Cortex of kidney (tissue), 1 donor: Measurements from ENCODE around the gene ZNF892.
"Not testable (repeated sequence)": the region's sequence is repeated elsewhere in the genome, so short reads cannot be mapped to it uniquely, and the experiment has no call there.

Source experiments
- DNase-seq: peaks from one replicate; lab custom pipeline; 2025; lab: John Stamatoyannopoulos, UW

ZNF892 gene

DNA sequence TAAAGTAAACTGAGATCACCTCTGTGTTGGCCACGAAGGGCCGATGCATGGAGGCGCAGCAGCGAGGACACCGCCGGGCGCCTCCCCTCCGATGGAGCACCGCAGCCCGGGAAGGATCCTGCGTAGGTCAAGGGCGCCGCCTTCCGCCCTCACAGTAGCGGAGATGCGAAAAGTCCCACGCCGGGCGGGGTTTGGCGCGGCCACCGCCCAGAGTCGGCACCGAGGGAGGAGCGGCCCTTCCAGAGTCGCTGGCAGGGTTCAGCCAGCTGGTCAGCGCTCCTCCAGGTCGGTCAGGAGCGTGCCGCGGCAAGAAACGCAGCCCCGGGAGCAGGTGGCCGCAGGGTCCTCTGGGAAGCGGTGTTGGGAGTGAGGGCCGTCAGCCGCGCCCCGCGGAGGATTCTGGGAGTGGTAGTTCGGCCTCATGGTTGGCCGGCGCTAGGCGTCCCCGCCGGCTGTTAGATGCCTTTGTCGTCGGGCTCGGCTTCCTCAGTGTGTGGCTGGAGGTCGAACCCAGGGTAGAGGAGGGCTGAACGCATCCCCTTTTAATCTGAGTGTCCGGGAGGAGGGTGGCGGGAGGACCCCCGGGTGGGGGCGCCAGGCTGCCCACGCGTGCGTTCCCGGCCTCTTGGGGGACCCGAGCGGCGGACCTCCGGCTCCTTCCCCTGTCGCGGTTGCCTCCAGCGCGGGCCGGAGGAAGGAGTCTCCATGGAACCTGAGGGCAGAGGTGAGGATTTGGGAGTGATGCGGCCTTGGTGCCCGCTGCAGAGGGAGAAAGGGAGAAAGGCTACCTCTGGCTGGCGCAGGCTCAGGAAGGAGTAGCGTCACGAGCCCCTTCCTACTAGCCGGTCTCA lies at the start of gene ZNF892:
Gene ZNF892 (plus strand): TSS at position 411 of the 851 bp plus-strand sequence. CDS start 295 bp downstream, at position 706.
- DNase-seq = peak; percentile 85

DNA sequence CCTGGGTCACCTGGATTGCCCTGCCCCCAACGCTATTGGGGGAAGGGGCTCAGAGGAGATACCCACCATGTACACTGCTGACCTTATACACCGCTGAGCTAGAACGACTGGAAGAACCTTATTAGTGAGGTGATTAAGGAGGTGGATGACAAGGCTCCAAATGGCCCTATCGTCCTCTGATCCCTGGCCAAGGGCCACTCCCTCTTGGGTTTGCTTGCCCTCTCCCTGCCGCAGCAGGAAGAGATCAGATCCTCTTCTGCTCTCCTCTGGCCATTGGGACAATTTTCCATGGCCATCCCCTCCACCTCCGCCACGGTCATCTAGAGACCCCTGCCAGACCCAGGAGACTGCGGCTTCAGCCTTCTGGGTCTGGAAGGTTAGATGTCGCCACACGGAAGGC lies 48.9 kb upstream of the ZNF892 start:
- no peak for DNase-seq

DNA sequence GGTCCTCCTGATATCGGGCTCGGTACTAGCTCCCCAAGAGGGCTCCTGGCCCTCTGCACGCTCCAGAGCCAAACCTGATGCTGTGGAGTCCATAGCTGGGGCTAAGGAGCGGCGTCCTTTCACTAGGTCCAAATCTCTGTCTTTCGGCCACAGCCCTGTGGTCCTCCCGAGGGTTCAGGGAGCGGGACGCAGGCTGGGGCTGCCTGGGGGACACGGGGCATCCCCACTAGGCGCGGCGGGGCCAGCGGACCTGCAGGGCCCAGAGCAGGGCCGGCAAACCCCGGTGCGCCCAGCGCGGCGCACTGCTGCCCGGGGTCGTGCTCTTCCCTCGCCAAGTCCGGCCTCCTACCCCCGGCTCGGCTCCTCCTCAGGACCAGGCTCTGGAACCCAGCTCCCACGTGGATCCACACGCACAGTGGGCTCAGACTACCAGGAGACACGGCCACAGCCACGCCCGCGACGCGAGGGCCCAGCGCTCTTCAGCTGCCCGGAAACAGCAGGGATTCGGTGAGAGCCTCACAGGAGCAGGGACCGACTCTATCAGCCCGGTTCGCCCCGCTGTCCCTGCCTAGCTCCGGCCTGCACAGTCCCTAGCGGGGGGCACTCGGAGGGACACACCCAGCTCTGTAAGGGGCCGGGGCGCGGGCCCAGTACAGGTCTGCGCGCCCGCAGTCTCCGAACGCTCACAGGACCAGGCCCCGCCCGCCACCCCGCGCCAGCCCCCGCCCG lies 48.3 kb upstream of the ZNF892 start:
- DNase-seq = no peak

GRCh38 chr2:95159690-95160449 lies 47.5 kb upstream of the ZNF892 start, which contains the start of gene ZNF514:
Gene ZNF514, minus strand, starts transcription at chr2:95159848. Its CDS starts 6,595 bp downstream, at chr2:95153253.
- no peak for DNase-seq

DNA sequence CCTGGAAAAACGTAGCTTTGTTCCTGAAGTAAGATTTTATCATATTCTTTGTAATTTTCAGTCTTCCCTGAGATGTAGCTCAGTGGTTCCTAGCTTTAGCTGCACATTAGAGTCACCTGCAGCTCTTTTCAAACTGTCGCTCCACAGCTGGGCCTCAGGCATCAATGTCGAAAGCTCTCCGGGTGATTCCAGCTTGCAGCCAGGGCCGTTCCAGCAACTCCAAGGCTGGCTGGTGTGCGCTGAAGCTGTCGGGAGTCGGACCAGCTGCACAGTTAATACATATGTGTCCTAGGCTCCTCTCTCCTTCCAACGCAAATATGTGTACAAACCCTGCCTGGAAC lies 42.3 kb upstream of the ZNF892 start:
- no peak for DNase-seq

- peak; percentile 51 for DNase-seq
Observed at GRCh38 chr2:95165371-95166064, 41.8 kb upstream of the ZNF892 start, which contains the start of gene ZNF2. Gene ZNF2, plus strand, starts transcription at chr2:95165809. Its CDS starts 10,418 bp downstream, at chr2:95176227.

- DNase-seq = no peak
Observed at GRCh38 chr2:95166065-95166763, 41.1 kb upstream of the ZNF892 start.

DNA sequence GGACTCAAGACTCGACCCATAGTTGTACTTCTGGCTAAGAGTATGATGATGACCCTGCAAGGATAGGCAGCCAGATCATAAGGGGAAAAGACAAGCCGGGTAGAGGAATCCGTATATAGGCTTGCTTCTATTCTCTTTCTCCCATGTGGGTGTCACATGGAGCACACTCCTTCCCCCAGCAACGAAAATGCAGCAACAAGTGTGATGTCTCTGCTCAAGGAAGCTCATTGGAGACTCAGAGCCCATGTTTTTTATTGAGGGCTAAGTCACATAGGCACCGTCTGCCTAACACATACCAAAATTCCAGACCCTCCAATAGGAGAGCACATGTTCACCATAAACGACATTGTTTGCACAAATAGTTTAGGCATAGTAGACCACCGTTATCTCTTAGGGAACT lies 35.4 kb upstream of the ZNF892 start:
- DNase-seq = no peak

DNA sequence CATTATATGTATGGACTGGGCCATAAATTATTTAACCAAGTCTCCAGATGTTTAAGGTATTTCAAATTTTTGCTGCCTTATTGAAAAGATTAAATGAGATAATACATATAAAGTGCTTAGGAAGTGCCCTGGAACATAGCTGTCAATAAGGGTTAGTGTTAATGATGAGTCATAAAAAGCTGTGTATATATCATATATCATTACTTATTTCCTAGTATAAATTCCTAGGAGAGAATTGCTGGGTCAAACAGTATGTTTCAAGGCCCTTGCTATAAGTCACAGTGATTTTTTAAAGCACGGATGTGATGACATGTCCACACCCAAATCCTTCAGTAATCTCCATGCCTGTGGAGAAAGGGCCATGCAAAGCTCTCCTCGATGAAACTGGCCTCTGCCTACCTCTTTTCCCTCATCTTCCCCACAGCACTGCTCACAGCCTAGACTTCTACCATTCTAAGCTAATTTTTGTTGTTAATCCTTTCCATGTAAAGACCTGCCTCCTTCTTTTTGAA lies 33.2 kb upstream of the ZNF892 start:
- DNase-seq = no peak

GRCh38 chr2:95179451-95179850 lies 27.9 kb upstream of the ZNF892 start:
- DNase-seq = no peak

DNA sequence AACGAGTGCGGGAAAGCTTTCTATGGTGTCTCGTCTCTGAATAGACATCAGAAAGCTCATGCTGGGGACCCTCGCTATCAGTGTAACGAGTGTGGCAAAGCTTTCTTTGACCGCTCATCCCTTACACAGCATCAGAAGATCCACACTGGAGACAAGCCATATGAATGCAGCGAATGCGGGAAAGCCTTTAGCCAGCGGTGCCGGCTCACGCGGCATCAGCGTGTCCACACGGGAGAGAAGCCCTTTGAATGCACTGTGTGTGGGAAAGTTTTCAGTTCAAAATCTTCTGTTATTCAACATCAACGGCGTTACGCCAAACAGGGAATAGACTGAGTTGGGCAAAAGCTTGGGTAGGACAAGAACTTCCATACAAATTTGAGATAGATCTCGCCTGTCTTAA lies 25.5 kb upstream of the ZNF892 start:
- no peak for DNase-seq

- no peak for DNase-seq
Observed at GRCh38 chr2:95185197-95185596, 22.1 kb upstream of the ZNF892 start.

- no peak for DNase-seq
Observed at GRCh38 chr2:95185973-95186372, 21.3 kb upstream of the ZNF892 start.

GRCh38 chr2:95192956-95193355 lies 14.4 kb upstream of the ZNF892 start:
- not testable (repeated sequence) for DNase-seq

DNA sequence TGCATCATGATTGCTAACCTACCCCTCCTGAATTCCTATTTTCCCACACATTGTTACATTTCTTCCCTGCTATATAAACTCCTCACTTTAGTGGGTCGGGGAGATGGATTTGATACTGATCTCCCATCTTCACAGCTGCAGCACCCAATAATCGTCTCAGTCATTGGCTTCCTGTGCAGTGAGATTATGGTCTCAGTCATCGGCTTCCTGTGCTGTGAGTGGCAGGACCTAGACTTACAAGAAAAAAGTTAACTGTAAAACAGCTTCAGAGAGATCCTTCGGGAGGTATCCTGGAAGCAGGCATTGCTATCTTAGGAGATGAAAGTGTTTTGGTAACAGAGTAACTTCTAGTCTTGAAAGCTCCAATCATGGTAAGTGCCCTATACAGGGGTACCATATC lies 3.4 kb upstream of the ZNF892 start:
- no peak for DNase-seq

DNA sequence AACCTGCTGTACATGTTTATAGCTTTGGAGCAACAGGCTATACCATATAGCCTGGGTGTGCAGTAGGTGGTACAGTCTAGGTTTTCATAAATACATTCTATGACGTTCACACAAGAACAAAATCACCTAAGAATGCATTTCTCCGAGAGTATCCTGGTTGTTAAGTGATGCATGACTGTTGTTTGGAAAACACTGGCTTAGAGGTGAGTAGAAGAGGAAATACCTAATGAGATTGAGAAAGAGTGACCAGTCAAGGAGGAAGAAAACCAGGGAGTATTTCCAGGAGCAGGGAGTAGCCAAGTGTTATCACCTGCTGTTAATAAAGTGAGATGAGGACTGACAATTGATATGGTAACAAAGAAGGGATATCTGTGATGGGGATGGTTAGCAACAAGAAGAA lies 2.9 kb upstream of the ZNF892 start:
- DNase-seq = no peak

DNA sequence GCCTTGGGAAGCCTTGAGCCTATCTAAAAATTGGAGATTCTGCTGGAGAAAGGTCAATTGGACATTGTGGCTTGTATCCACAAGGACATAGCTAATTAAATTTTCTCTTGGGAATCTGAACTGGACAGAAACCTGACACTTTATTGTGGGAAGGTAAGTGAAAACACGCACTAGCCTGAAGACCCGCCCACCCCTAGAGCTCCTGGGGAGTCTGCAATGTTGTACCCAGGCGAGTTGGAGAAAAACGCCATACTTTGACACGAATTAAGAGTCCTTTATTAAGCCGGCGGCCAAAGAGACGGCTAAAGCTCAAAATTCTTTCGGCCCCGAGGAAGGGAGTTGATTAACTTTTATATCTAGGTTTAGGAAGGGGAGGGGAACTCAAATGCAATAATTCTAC lies 1.2 kb upstream of the ZNF892 start:
- DNase-seq = no peak

GRCh38 chr2:95208106-95208505 lies 785 bp downstream of the ZNF892 start:
- no peak for DNase-seq

GRCh38 chr2:95215018-95215612 lies 7.8 kb downstream of the ZNF892 start:
- no peak for DNase-seq

GRCh38 chr2:95220449-95220848 lies 13.1 kb downstream of the ZNF892 start:
- DNase-seq = no peak

- no peak for DNase-seq
Observed at GRCh38 chr2:95225658-95226057, 18.3 kb downstream of the ZNF892 start.
